GM19463 (cell line): ENCODE results near the gene CSNK1A1.
A peak's percentile ranks its signal among the peaks of the same experiment; 100 is the strongest.
"Not testable (repeated sequence)": the region's sequence is repeated elsewhere in the genome, so short reads cannot be mapped to it uniquely, and the experiment has no call there.

ENCODE experiments used
- ATAC-seq: cut with Tn5 transposase; IDR thresholded peaks from one replicate; pipeline ENCODE4 v1.9.1; 2021; ENCODE audit warnings: mild to moderate bottlenecking, moderate library complexity; ENCODE audit not compliant: unreplicated experiment

CSNK1A1 gene

GRCh38 chr5:149459891-149460290 lies 91.3 kb downstream of the CSNK1A1 start:
- no peak for ATAC-seq

DNA sequence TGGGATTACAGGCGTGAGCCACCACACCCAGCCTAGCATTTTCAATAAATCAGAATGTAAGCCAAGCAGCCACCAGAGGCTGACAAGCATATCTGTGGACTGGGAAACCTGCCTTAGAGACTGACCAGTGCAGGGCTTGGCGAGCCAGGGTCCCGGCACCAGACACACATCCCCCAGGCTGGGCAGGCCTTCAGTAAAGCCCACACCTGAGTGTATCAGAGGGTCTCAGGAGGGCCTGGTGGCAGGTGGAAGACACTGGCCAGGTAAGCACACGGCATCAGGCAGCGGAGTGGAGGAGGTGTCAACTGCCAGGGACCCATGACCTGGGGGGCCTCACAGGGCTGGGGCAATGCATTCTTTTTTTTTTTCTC lies 93.9 kb downstream of the CSNK1A1 start:
- ATAC-seq, result no peak

GRCh38 chr5:149456597-149457392 lies 94.4 kb downstream of the CSNK1A1 start:
- ATAC-seq, result no peak

DNA sequence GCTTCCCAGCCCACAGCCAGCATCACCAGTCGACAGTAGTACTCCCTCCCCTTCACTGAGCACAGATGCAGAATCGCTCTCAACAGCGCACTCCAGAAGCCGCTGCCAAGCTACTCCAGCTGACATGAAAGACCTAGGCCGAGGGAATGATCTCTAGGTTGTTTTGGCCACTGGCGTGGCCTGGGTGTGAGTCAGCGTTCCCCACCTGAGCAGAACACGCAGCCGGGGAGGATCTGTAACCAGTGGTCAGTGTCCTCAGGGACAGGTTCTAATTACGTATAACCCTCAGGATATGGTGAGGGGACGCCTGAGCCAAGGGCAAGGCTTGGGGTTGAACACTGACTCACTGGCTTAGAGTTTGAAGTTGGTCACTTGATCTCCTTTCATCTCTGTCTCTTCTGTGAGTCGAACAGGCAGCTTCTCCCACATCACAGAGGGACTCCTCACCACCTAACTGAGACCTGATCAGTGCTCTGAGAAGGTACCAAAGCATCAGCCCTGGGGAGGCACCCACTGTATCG lies 95.3 kb downstream of the CSNK1A1 start:
- ATAC-seq, result no peak

DNA sequence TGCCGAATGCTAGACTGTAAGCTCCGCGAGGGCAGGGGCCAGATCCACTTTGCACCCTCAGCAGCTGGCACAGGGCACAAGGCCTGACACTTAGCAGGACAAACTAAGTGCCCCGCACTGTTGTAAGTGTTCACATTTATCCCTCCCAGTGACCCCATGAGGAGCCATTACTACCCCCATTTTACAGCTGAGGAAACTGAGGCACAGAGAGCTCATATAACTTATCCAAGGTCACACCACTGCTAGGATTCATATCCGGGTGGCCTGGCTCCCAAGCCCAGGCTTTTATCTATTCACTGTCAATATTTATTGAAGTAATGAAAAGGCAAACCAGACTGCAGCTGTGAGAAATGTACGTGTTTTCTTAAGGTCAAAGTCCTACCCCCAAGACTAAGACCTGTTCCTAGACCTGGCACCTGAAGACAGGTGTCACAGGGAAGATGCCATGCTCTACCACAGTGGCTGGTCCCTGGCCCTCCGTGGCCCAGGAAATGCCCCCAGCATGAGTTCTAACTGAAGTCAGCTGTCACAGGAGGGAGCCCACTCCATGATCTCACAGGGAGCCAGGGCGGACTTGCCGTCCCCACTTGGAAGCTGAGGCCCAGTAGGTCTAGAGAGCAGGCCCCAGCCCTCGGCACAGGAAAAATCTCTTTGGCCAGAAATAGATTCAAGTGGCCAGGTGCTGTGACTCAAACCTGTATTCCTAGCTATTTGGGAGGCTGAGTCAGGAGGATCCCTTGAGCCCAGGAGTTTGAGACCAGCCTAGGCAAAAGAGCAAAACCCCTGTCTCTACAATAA lies 97.4 kb downstream of the CSNK1A1 start:
- ATAC-seq, result no peak

DNA sequence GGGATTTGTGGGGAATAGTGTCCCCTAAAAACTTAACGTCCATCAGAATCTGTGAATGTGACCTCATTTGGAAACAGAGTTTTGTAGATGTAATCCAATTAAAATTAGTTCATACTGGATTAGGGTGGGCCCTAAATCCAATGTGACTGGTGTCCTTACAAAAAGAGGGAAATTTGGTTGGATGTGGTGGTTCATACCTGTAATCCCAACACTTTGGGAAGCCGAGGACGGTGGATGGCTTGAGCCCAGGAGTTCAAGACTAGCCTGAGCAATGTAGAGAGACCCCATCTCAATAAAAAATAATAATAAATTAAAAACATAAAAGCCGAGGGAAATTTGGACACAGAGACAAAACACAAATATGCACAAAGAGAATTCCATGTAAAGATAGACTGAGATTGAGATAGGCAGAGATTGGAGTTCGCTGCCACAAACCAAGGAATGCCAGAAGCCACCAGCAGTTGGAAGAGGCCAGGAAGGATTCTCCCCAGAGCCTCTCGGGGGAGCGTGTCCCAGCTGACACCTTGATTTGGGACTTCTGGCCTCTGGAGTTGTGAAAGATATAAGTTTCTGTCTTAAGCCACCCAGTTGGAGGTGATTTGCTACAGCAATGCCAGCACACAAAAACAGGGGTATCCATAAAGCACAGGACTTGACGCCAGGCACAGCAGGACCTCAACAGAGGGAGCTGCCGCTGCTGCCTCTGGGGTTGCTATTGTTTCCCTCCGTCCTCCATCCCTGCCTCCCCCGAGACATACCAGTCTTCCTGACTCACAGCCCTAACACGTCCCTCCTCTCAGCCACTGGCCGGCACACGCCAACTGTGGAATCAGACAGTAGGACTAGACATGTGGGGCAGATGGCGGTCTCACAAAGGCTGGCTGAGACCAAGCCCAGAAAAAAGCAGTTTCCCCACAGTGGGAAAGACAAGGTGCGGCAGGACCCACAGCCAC lies 98.3 kb downstream of the CSNK1A1 start:
- no peak for ATAC-seq

GRCh38 chr5:149452007-149452664 lies 99.1 kb downstream of the CSNK1A1 start:
- ATAC-seq, result no peak

DNA sequence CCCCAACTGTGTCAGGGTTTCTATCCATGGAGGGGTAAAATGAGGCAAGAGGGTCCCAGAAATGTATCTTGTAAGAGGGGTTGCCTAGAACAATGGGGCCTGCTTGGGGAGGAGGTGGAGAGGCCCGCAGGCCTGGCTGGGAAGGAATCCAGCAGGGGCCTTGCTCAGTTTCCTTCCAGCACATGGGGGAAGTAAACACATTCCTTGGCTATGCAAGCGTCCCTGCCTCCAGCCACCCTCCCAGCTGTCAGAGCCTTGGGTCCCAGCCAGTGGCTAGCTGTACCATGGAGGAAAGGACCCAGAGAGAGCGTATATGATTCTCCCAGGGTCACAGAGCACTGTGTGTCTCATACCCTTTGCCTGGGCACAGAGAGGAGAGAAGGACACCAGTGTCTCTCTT lies 101.0 kb downstream of the CSNK1A1 start:
- ATAC-seq, result no peak

GRCh38 chr5:149448831-149449714 lies 102.2 kb downstream of the CSNK1A1 start:
- ATAC-seq, result no peak

- ATAC-seq, result no peak
Measured at GRCh38 chr5:149448431-149448830, 102.8 kb downstream of the CSNK1A1 start.

DNA sequence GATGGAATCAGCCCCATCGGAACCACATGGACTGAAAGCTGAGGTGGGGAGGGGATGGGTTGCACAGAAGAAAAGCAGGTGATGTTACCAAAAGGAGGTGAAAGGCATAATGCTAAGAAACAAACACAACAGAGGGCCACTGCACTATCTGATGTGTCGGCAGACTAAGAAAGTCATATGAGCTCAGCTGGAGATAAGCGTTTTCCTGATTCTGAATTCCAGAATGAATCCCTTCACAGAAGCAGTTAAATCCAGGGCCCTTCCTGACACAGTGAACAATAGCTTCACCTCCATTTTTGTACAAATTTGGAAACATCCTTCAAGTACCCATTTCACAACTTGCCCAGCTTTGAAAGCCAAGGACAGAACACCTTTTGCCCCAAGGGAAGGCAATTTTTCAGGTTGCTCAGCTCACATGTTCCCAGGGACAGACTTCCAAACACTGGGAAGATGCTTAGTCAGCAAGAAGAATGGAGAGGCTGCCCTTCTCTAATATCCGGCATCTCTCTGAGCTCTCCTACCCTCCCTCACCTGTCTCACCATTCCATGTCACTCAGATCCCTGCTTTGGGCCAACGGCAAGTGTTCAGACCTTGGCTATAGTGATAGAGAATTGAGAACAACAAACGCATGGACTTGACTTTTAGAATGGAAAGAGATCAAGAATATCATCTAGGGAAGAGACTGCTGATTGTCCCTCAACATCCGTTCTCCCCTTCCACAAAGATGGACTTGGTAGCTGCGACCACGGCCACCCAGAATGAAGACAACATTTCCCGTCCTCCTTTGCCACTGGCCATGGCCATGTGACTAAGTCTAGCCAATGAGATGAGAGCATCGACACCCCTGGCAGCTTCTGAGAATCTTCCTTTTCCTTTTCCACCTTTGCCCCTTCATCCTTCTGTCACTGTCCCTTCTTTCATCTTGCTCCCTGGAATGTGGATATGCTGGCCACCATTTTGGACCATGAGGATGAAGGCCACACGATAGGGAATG lies 103.6 kb downstream of the CSNK1A1 start:
- no peak for ATAC-seq

DNA sequence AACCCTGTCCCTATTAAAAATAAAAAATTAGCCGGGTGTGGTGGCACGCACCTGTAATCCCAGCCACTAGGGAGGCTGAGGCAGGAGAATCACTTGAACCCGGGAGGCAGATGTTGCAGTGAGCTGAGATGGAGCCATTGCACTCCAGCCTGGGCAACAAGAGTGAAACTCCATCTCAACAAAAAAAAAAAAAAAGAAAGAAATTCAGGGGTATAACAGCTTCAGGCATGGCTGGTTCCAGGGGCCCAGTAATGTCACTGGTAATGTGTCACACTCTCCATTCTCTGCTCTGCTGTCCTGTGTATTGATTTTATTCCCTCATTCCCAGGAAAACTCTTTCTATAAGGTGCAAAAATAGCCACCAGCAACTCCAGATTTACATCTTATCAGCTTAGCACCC lies 104.4 kb downstream of the CSNK1A1 start:
- not testable (repeated sequence) for ATAC-seq

- no peak for ATAC-seq
Measured at GRCh38 chr5:149445739-149446369, 105.4 kb downstream of the CSNK1A1 start.

GRCh38 chr5:149445343-149445738 lies 105.9 kb downstream of the CSNK1A1 start:
- no peak for ATAC-seq

- not testable (repeated sequence) for ATAC-seq
Measured at GRCh38 chr5:149444430-149444829, 106.8 kb downstream of the CSNK1A1 start.

- no peak for ATAC-seq
Measured at GRCh38 chr5:149443210-149443609, 108.0 kb downstream of the CSNK1A1 start.

GRCh38 chr5:149442563-149443182 lies 108.6 kb downstream of the CSNK1A1 start:
- peak; percentile 82 for ATAC-seq
